Ovary (tissue), 3 donors: ENCODE measurements around the gene ATP6V0A4.

Experiments
- POLR2A ChIP-seq: fragments of 450-650 bp; IDR thresholded peaks from one replicate; pipeline ENCODE4 v1.6.1; 2017; ENCODE audit warnings: antibody characterized with exemption, mild to moderate bottlenecking, moderate library complexity
- TF ChIP-seq, protein P1 (sequence below), 3 donors: fragments of 450-650 bp in 2 of 3; fragments of 200-600 bp in 1 of 3; IDR thresholded peaks; one replicate each; pipeline versions ENCODE4 v1.5.1 to v1.8.0; 2016 to 2022; ENCODE audit warnings: antibody characterized with exemption in 3 of 3, mild to moderate bottlenecking in 1 of 3
- donor health status: DM: no; HTN: no; CAD: no.

DNA sequence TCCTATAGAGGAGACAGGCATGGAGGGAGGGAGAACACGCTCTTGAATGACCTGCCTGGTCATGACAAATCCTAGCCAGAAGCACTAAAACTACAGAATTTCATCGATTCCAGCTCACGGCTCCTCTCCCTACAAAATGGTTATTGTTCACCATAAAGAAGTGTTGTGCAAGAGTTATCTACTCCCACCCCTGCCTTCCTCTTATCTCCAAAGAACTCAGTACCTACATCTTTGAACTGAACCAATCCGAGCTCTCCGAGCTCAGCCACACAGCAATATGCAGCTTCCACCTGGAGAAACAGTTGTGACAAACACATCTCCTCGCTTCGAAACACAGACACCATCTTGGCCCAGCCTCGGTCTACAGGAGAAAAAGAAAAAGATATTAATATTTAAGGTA is 27.1 kb downstream of the ATP6V0A4 start:
- TF ChIP-seq, protein P1, sequence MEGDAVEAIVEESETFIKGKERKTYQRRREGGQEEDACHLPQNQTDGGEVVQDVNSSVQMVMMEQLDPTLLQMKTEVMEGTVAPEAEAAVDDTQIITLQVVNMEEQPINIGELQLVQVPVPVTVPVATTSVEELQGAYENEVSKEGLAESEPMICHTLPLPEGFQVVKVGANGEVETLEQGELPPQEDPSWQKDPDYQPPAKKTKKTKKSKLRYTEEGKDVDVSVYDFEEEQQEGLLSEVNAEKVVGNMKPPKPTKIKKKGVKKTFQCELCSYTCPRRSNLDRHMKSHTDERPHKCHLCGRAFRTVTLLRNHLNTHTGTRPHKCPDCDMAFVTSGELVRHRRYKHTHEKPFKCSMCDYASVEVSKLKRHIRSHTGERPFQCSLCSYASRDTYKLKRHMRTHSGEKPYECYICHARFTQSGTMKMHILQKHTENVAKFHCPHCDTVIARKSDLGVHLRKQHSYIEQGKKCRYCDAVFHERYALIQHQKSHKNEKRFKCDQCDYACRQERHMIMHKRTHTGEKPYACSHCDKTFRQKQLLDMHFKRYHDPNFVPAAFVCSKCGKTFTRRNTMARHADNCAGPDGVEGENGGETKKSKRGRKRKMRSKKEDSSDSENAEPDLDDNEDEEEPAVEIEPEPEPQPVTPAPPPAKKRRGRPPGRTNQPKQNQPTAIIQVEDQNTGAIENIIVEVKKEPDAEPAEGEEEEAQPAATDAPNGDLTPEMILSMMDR (IDR thresholded peaks at IDR 0.05), result no peak
- no peak for TF ChIP-seq POLR2A
